Karpas-422 (cell line): ENCODE measurements around the gene PPIL1. TPM values are rescaled to one million over a fixed set of nuclear protein-coding genes. Genes with fewer than 3 reads are reported as not detected.
"Not testable (repeated sequence)": the region's sequence is repeated elsewhere in the genome, so short reads cannot be mapped to it uniquely, and the experiment has no call there.

Experiments used
- DNase-seq: peaks from one replicate; pipeline ENCODE4 v3.0.0-alpha.2; 2015
- H2AFZ ChIP-seq: fragments of 200-600 bp; sonication (generic); 2 replicates; pipeline ENCODE4 v1.6.1; 2014; ENCODE audit warnings: antibody characterized with exemption, low read length, mixed read lengths
- H3K27ac ChIP-seq: fragments of 200-600 bp; sonication (generic); 2 replicates; pipeline ENCODE4 v1.5.1; 2014; ENCODE audit warnings: mild to moderate bottlenecking, low read length, moderate library complexity
- H3K27me3 ChIP-seq: fragments of 200-600 bp; sonication (generic); 2 replicates; pipeline ENCODE4 v1.6.1; 2014; ENCODE audit warnings: low read length, mixed read lengths
- H3K36me3 ChIP-seq: fragments of 200-600 bp; sonication (generic); 2 replicates; pipeline ENCODE4 v1.6.1; 2014; ENCODE audit warnings: low read length, mixed read lengths; ENCODE audit not compliant: insufficient read depth
- H3K4me1 ChIP-seq: fragments of 200-600 bp; sonication (generic); 2 replicates; pipeline ENCODE4 v1.6.1; 2014; ENCODE audit warnings: mild to moderate bottlenecking, low read length, mixed read lengths
- H3K4me2 ChIP-seq: fragments of 200-600 bp; sonication (generic); 2 replicates; pipeline ENCODE4 v1.6.1; 2014; ENCODE audit warnings: low read length, low read depth, mild to moderate bottlenecking; ENCODE audit not compliant: poor library complexity, severe bottlenecking
- H3K4me3 ChIP-seq: fragments of 200-600 bp; sonication (generic); 2 replicates; pipeline ENCODE4 v1.5.1; 2014; ENCODE audit warnings: mild to moderate bottlenecking, antibody characterized with exemption, low read length, mixed read lengths
- H3K79me2 ChIP-seq: fragments of 200-600 bp; sonication (generic); 2 replicates; pipeline ENCODE4 v1.6.1; 2014; ENCODE audit warnings: mild to moderate bottlenecking, low read length, mixed read lengths
- H3K9ac ChIP-seq: fragments of 200-600 bp; sonication (generic); 2 replicates; pipeline ENCODE4 v1.6.0; 2014; ENCODE audit warnings: low read length
- H3K9me2 ChIP-seq: fragments of 200-600 bp; sonication (generic), shearing (Covaris generic); replicated peaks from 2 replicates; pipeline ENCODE4 v1.6.0; 2014; ENCODE audit warnings: mild to moderate bottlenecking, low read length, moderate library complexity; ENCODE audit not compliant: insufficient read depth
- H3K9me3 ChIP-seq: fragments of 300-700, 200-600 bp; sonication (generic); 2 replicates; pipeline ENCODE4 v1.6.1; 2014; ENCODE audit warnings: low read length, mixed read lengths
- H4K20me1 ChIP-seq: fragments of 200-600 bp; sonication (generic); 2 replicates; pipeline ENCODE4 v1.6.1; 2014; ENCODE audit warnings: mild to moderate bottlenecking, antibody characterized with exemption, low read length, low read depth; ENCODE audit not compliant: insufficient read depth
- total RNA-seq: library from RNA; depleted of rRNA; stranded (reverse); fragments of >200 nt; shearing (Covaris generic); gene quantifications from 2 replicates; pipeline ENCODE4 v1.2.3, GENCODE V29; 2014; ENCODE audit warnings: low replicate concordance

Gene PPIL1
- total RNA-seq, 1 experiment from 2014 or later: 37.3 TPM

GRCh38 chr6:36897609-36898008, 23.0 kb upstream of the PPIL1 start:
- Histone ChIP-seq H3K9ac (no peak overlapping the region), H3K4me1 (no peaks in the 10 kb centered on the region), H3K4me3 (no peak overlapping the region), H3K9me3 (no peaks in the 10 kb centered on the region), H3K27me3 (no peaks in the 10 kb centered on the region), H3K4me2 (no peak overlapping the region), H3K27ac (no peak overlapping the region), H3K9me2 (no peaks in the 10 kb centered on the region), H3K36me3 (peaks cover 17% of the 10 kb centered on the region), H4K20me1 (no peaks in the 10 kb centered on the region), H2AFZ (no peak overlapping the region), H3K79me2 (peaks cover 37% of the 10 kb centered on the region)
- DNase-seq: no peak

- no peak for DNase-seq
- no peak overlapping the region for H3K4me2 ChIP-seq
These were observed 19.7 kb upstream of the PPIL1 start for GRCh38 chr6:36893976-36894932.

GRCh38 chr6:36891153-36891552, 16.6 kb upstream of the PPIL1 start:
- DNase-seq, H2AFZ ChIP-seq, H3K27ac ChIP-seq, H3K9me2 ChIP-seq, H3K9me3 ChIP-seq, H3K9ac ChIP-seq, H4K20me1 ChIP-seq, H3K4me3 ChIP-seq, H3K27me3 ChIP-seq, H3K4me2 ChIP-seq: not testable (repeated sequence)
- Histone ChIP-seq H3K79me2 (peaks cover 81% of the 10 kb centered on the region), H3K4me1 (peaks cover 17% of the 10 kb centered on the region), H3K36me3 (peaks cover 12% of the 10 kb centered on the region; the same call in 1 of the 2 replicates)

More at GRCh38 chr6:36893976-36894932, 19.7 kb upstream of the PPIL1 start:
- Histone ChIP-seq H3K9me2 (no peaks in the 10 kb centered on the region), H3K4me3 (no peak overlapping the region), H3K4me1 (no peaks in the 10 kb centered on the region), H3K27ac (no peak overlapping the region), H3K27me3 (no peaks in the 10 kb centered on the region), H4K20me1 (no peaks in the 10 kb centered on the region), H3K9me3 (no peaks in the 10 kb centered on the region), H3K9ac (no peak overlapping the region), H3K79me2 (peaks cover 64% of the 10 kb centered on the region), H2AFZ (no peak overlapping the region), H3K36me3 (peaks cover 13% of the 10 kb centered on the region)

GRCh38 chr6:36890112-36890663, 15.6 kb upstream of the PPIL1 start:
- H3K79me2 ChIP-seq: peaks cover 77% of the 10 kb centered on the region
- no peak overlapping the region for H2AFZ ChIP-seq
- H4K20me1 ChIP-seq: no peaks in the 10 kb centered on the region
- no peak overlapping the region for H3K4me3 ChIP-seq
- peaks cover 21% of the 10 kb centered on the region for H3K4me1 ChIP-seq
- no peak overlapping the region for H3K9ac ChIP-seq
- no peaks in the 10 kb centered on the region for H3K9me2 ChIP-seq
- no peak for DNase-seq
- H3K4me2 ChIP-seq: no peak overlapping the region
- H3K27ac ChIP-seq: no peak overlapping the region
- no peaks in the 10 kb centered on the region for H3K9me3 ChIP-seq
- peaks cover 12% of the 10 kb centered on the region; the same call in 1 of the 2 replicates for H3K36me3 ChIP-seq
- H3K27me3 ChIP-seq: no peaks in the 10 kb centered on the region

GRCh38 chr6:36888654-36889481, 14.3 kb upstream of the PPIL1 start:
- H2AFZ ChIP-seq: no peak overlapping the region
- DNase-seq: no peak
- H3K36me3 ChIP-seq: peaks cover 2% of the 10 kb centered on the region; the same call in 1 of the 2 replicates
- peaks cover 22% of the 10 kb centered on the region for H3K4me1 ChIP-seq
- H3K9me2 ChIP-seq: no peaks in the 10 kb centered on the region
- peaks cover 69% of the 10 kb centered on the region for H3K79me2 ChIP-seq
- H3K9ac ChIP-seq: no peak overlapping the region
- peak overlapping the region; percentile 9 for H3K4me2 ChIP-seq
- no peaks in the 10 kb centered on the region for H3K27me3 ChIP-seq
- no peaks in the 10 kb centered on the region for H3K9me3 ChIP-seq
- no peak overlapping the region for H3K27ac ChIP-seq
- no peak overlapping the region for H3K4me3 ChIP-seq
- no peaks in the 10 kb centered on the region for H4K20me1 ChIP-seq

- H3K9ac ChIP-seq: no peak overlapping the region
- no peaks in the 10 kb centered on the region for H4K20me1 ChIP-seq
- H3K27me3 ChIP-seq: no peaks in the 10 kb centered on the region
- H3K9me3 ChIP-seq: no peaks in the 10 kb centered on the region
- H3K79me2 ChIP-seq: peaks cover 64% of the 10 kb centered on the region
- peak overlapping the region; percentile 86 for H3K27ac ChIP-seq
- H2AFZ ChIP-seq: no peak overlapping the region
- no peaks in the 10 kb centered on the region for H3K9me2 ChIP-seq
- H3K4me2 ChIP-seq: peak overlapping the region; percentile 98
- peaks cover 2% of the 10 kb centered on the region; the same call in 1 of the 2 replicates for H3K36me3 ChIP-seq
- H3K4me3 ChIP-seq: peak overlapping the region; percentile 87; the same call in 1 of the 2 replicates
- DNase-seq: no peak
- H3K4me1 ChIP-seq: peaks cover 22% of the 10 kb centered on the region
These were observed 13.6 kb upstream of the PPIL1 start for GRCh38 chr6:36888115-36888643.

GRCh38 chr6:36886950-36887618, 12.5 kb upstream of the PPIL1 start:
- H3K27ac ChIP-seq: peak overlapping the region; percentile 86
- peak overlapping the region; percentile 78 for H3K9ac ChIP-seq
- no peaks in the 10 kb centered on the region for H3K9me2 ChIP-seq
- no peaks in the 10 kb centered on the region for H3K27me3 ChIP-seq
- peak overlapping the region; percentile 98 for H3K4me2 ChIP-seq
- peak overlapping the region; percentile 87 for H3K4me3 ChIP-seq
- H3K36me3 ChIP-seq: no peaks in the 10 kb centered on the region; the same call in 1 of the 2 replicates
- H3K79me2 ChIP-seq: peaks cover 57% of the 10 kb centered on the region
- H3K4me1 ChIP-seq: peaks cover 22% of the 10 kb centered on the region
- no peaks in the 10 kb centered on the region for H4K20me1 ChIP-seq
- no peaks in the 10 kb centered on the region for H3K9me3 ChIP-seq
- DNase-seq: peak; percentile 72
- H2AFZ ChIP-seq: no peak overlapping the region
